GM21367 (cell line): Measurements from ENCODE around the gene GALNT11.

Source experiments
- ATAC-seq: cut with Tn5 transposase; IDR thresholded peaks from one replicate; pipeline ENCODE4 v1.9.1; 2021; ENCODE audit not compliant: unreplicated experiment

GALNT11 gene

GRCh38 chr7:152144557-152145245 lies 119.2 kb downstream of the GALNT11 start:
- ATAC-seq: no peak

- no peak for ATAC-seq
Observed at GRCh38 chr7:152145853-152146466, 120.5 kb downstream of the GALNT11 start.

- ATAC-seq: no peak
Observed at GRCh38 chr7:152148706-152149105, 123.2 kb downstream of the GALNT11 start.

GRCh38 chr7:152149363-152149762 lies 123.9 kb downstream of the GALNT11 start:
- ATAC-seq: no peak

GRCh38 chr7:152152267-152152666 lies 126.8 kb downstream of the GALNT11 start:
- no peak for ATAC-seq

GRCh38 chr7:152158801-152159587 lies 133.5 kb downstream of the GALNT11 start:
- peak; percentile 87 for ATAC-seq

- no peak for ATAC-seq
Observed at GRCh38 chr7:152161171-152161570, 135.7 kb downstream of the GALNT11 start.

GRCh38 chr7:152162287-152162686 lies 136.8 kb downstream of the GALNT11 start:
- no peak for ATAC-seq
